IPS-NIHi7 (cell line): Measurements from ENCODE around the gene GRIK3.
A peak's percentile ranks its signal among the peaks of the same experiment; 100 is the strongest.
"Not testable (repeated sequence)": the region's sequence is repeated elsewhere in the genome, so short reads cannot be mapped to it uniquely, and the experiment has no call there.

ENCODE experiments used
- DNase-seq: peaks from one replicate; pipeline ENCODE4 v3.0.0; 2012; ENCODE audit warnings: mixed read lengths; ENCODE audit errors: extremely low spot score

The GRIK3 gene

GRCh38 chr1:36910886-36911540 is 123.3 kb downstream of the GRIK3 start:
- no peak for DNase-seq

- DNase-seq, result no peak
These were observed 124.2 kb downstream of the GRIK3 start for GRCh38 chr1:36909946-36910725.

GRCh38 chr1:36909359-36909758 is 125.0 kb downstream of the GRIK3 start:
- not testable (repeated sequence) for DNase-seq

GRCh38 chr1:36908096-36908495 is 126.2 kb downstream of the GRIK3 start:
- DNase-seq, result no peak

- no peak for DNase-seq
These were observed 127.8 kb downstream of the GRIK3 start for GRCh38 chr1:36906555-36906954.

GRCh38 chr1:36905941-36906340 is 128.4 kb downstream of the GRIK3 start:
- DNase-seq, result no peak

GRCh38 chr1:36900128-36900527 is 134.2 kb downstream of the GRIK3 start:
- no peak for DNase-seq

GRCh38 chr1:36897813-36898212 is 136.5 kb downstream of the GRIK3 start:
- DNase-seq, result not testable (repeated sequence)

- DNase-seq, result no peak
These were observed 139.5 kb downstream of the GRIK3 start for GRCh38 chr1:36894824-36895223.

GRCh38 chr1:36890776-36891175 is 143.5 kb downstream of the GRIK3 start:
- DNase-seq, result no peak

GRCh38 chr1:36889478-36890226 is 144.7 kb downstream of the GRIK3 start:
- DNase-seq, result no peak

GRCh38 chr1:36888811-36889477 is 145.4 kb downstream of the GRIK3 start:
- no peak for DNase-seq

- peak; percentile 80 for DNase-seq
These were observed 148.6 kb downstream of the GRIK3 start for GRCh38 chr1:36885540-36886357.

- no peak for DNase-seq
These were observed 149.5 kb downstream of the GRIK3 start for GRCh38 chr1:36884801-36885200.

GRCh38 chr1:36884029-36884701 is 150.2 kb downstream of the GRIK3 start:
- no peak for DNase-seq

- no peak for DNase-seq
These were observed 150.9 kb downstream of the GRIK3 start for GRCh38 chr1:36883315-36883949.

- DNase-seq, result no peak
These were observed 151.6 kb downstream of the GRIK3 start for GRCh38 chr1:36882536-36883285.

GRCh38 chr1:36881541-36881940 is 152.8 kb downstream of the GRIK3 start:
- no peak for DNase-seq

- no peak for DNase-seq
These were observed 153.3 kb downstream of the GRIK3 start for GRCh38 chr1:36881068-36881405.
